Liver (tissue), 9 donors: ENCODE measurements around the gene IFT25. TPM values are rescaled to one million over a fixed set of nuclear protein-coding genes. Genes with fewer than 3 reads are reported as not detected.

ENCODE experiments used
- DNase-seq: peaks from one replicate; pipeline ENCODE4 v3.0.0-alpha.2; 2017; ENCODE audit warnings: low spot score
- H3K27ac ChIP-seq, 2 donors: one replicate each; pipeline ENCODE4 v1.7.0; 2013; ENCODE audit warnings: inconsistent platforms in 2 of 2, low read length in 2 of 2, control low read depth in 1 of 2, low read depth in 1 of 2, mild to moderate bottlenecking in 1 of 2
- H3K27me3 ChIP-seq, 4 donors: one replicate each; pipeline versions ENCODE4 v1.6.1 to v1.7.0; 2013; ENCODE audit warnings: low read length in 3 of 4, inconsistent platforms in 1 of 4, mild to moderate bottlenecking in 1 of 4, moderate library complexity in 1 of 4; ENCODE audit not compliant: control insufficient read depth in 4 of 4, insufficient read depth in 4 of 4
- H3K36me3 ChIP-seq, 4 donors: one replicate each; pipeline versions ENCODE4 v1.6.1 to v1.7.0; 2013; ENCODE audit warnings: low read length in 3 of 4, mild to moderate bottlenecking in 3 of 4, low read depth in 1 of 4, moderate library complexity in 1 of 4; ENCODE audit not compliant: control insufficient read depth in 4 of 4, insufficient read depth in 3 of 4
- H3K4me1 ChIP-seq, 4 donors: one replicate each; pipeline versions ENCODE4 v1.6.1 to v1.7.0; 2013; ENCODE audit warnings: low read length in 3 of 4, mild to moderate bottlenecking in 3 of 4, moderate library complexity in 1 of 4; ENCODE audit not compliant: control insufficient read depth in 4 of 4, insufficient read depth in 4 of 4
- H3K4me3 ChIP-seq, 3 donors: one replicate each; pipeline versions ENCODE4 v1.6.1 to v1.7.0; 2013; ENCODE audit warnings: low read length in 3 of 3, control low read depth in 1 of 3, low read depth in 1 of 3, mild to moderate bottlenecking in 1 of 3
- H3K9ac ChIP-seq, 2 donors: one replicate each; pipeline ENCODE4 v1.7.0; 2013; ENCODE audit warnings: low read length in 2 of 2, mild to moderate bottlenecking in 2 of 2, moderate library complexity in 2 of 2, control low read depth in 1 of 2, low read depth in 1 of 2
- H3K9me3 ChIP-seq, 4 donors: one replicate each; pipeline versions ENCODE4 v1.6.1 to v1.7.0; 2013; ENCODE audit warnings: low read length in 3 of 4; ENCODE audit not compliant: control insufficient read depth in 4 of 4
- ATF3 ChIP-seq: IDR thresholded peaks from 2 replicates; pipeline ENCODE4 v1.6.1; 2016; ENCODE audit warnings: antibody characterized with exemption
- CTCF ChIP-seq: fragments of 150-350 bp; IDR thresholded peaks from 2 replicates; pipeline ENCODE4 v1.5.1; 2017; ENCODE audit warnings: improper control_type of control experiment, low read depth, low read length; ENCODE audit not compliant: missing input control
- EGR1 ChIP-seq, 2 donors: IDR thresholded peaks; 2 replicates each; pipeline ENCODE4 v1.6.1; 2016 to 2018; ENCODE audit warnings: antibody characterized with exemption in 2 of 2, low read depth in 2 of 2
- FOXA1 ChIP-seq: IDR thresholded peaks from 2 replicates; pipeline ENCODE4 v1.6.1; 2016; ENCODE audit warnings: antibody characterized with exemption
- FOXA2 ChIP-seq: IDR thresholded peaks from 2 replicates; pipeline ENCODE4 v1.6.1; 2016; ENCODE audit warnings: antibody characterized with exemption
- GABPA ChIP-seq, 2 donors: IDR thresholded peaks in 1 of 2; conservative IDR thresholded peaks in 1 of 2; 2 replicates each; pipeline ENCODE4 v1.6.1; 2016; ENCODE audit warnings: antibody characterized with exemption in 2 of 2, mild to moderate bottlenecking in 1 of 2, moderate library complexity in 1 of 2
- HNF4A ChIP-seq, 2 donors: conservative IDR thresholded peaks; 2 replicates each; pipeline ENCODE4 v1.6.1; 2016; ENCODE audit warnings: antibody characterized with exemption in 2 of 2, mild to moderate bottlenecking in 2 of 2
- HNF4G ChIP-seq: IDR thresholded peaks from 2 replicates; pipeline ENCODE4 v1.6.1; 2016; ENCODE audit warnings: antibody characterized with exemption
- JUND ChIP-seq, 2 donors: IDR thresholded peaks; 2 replicates each; pipeline ENCODE4 v1.6.1; 2016; ENCODE audit warnings: antibody characterized with exemption in 2 of 2
- MAX ChIP-seq: IDR thresholded peaks from 2 replicates; pipeline ENCODE4 v1.6.1; 2016; ENCODE audit warnings: antibody characterized with exemption
- NR2F2 ChIP-seq: IDR thresholded peaks from 2 replicates; pipeline ENCODE4 v1.6.1; 2016; ENCODE audit warnings: antibody characterized with exemption
- RAD21 ChIP-seq, 2 donors: IDR thresholded peaks; 2 replicates each; pipeline ENCODE4 v1.6.1; 2016; ENCODE audit warnings: antibody characterized with exemption in 2 of 2, mild to moderate bottlenecking in 2 of 2
- REST ChIP-seq: IDR thresholded peaks from 2 replicates; pipeline ENCODE4 v1.6.1; 2016; ENCODE audit warnings: antibody characterized with exemption, mild to moderate bottlenecking
- RXRA ChIP-seq, 2 donors: IDR thresholded peaks; 2 replicates each; pipeline ENCODE4 v1.6.1; 2017 to 2018; ENCODE audit warnings: antibody characterized with exemption in 2 of 2, mild to moderate bottlenecking in 1 of 2
- SP1 ChIP-seq: IDR thresholded peaks from 2 replicates; pipeline ENCODE4 v1.6.1; 2018; ENCODE audit warnings: antibody characterized with exemption, mild to moderate bottlenecking
- TAF1 ChIP-seq: conservative IDR thresholded peaks from 2 replicates; pipeline ENCODE4 v1.6.1; 2016; ENCODE audit warnings: antibody characterized with exemption, mild to moderate bottlenecking
- YY1 ChIP-seq: IDR thresholded peaks from 2 replicates; pipeline ENCODE4 v1.6.1; 2016; ENCODE audit warnings: antibody characterized with exemption, mild to moderate bottlenecking
- ZBTB33 ChIP-seq: IDR thresholded peaks from 2 replicates; pipeline ENCODE4 v1.6.1; 2016; ENCODE audit warnings: antibody characterized with exemption
- WGBS: extraction: QIAGEN DNeasy Blood & Tissue Kit; methylation state at CpG from one replicate; pipeline ENCODE4 v1.1.7; 2013; 5-methylcytosine and 5-hydroxymethylcytosine counted together
- polyA plus RNA-seq, 2 donors: library from polyadenylated mRNA; stranded (reverse) in 1 of 2; unstranded in 1 of 2; fragments of 200-250 nt in 1 of 2; fragments of >200 nt in 1 of 2; fragmentation: Nextera tagmentation in 1 of 2; extraction: Ambion mirVana in 1 of 2; gene quantifications; one replicate each; pipeline versions ENCODE4 v1.2.1 to v1.2.3, GENCODE V29; 2013 to 2015
- total RNA-seq, 2 donors: library from RNA; depleted of rRNA; stranded (reverse); fragments of >200 nt; gene quantifications; one replicate each; pipeline ENCODE4 v1.2.3, GENCODE V29; 2014
- donor health status: healthy.
- donor health status: healthy.
- donor health status: healthy.
- donor health status: healthy.
- donor health status: healthy.

The IFT25 gene
- total and polyA plus RNA-seq, 4 donors: 8.6 to 37.4 (median 15.6) TPM

GRCh38 chr1:53899708-53900107, 45.8 kb downstream of the IFT25 start:
- Histone ChIP-seq H3K36me3 (no peaks in the 10 kb centered on the region), H3K27me3 (no peaks in the 10 kb centered on the region), H3K9me3 (no peaks in the 10 kb centered on the region), H3K4me3 (peak overlapping the region in 1 of 3 donors; percentile 1), H3K9ac (peak overlapping the region in 1 of 2 donors; percentile 52), H3K27ac (peak overlapping the region; percentile 69 to 85), H3K4me1 (peaks cover 12 to 67% (median 42%) of the 10 kb centered on the region in 4 donors)
- TF ChIP-seq SP1 (no peak), HNF4G (no peak), JUND (IDR thresholded peaks at IDR 0.05) (peak in 1 of 2 donors; percentile 5), RXRA (IDR thresholded peaks at IDR 0.05) (peak; percentile 38 to 74)
- DNase-seq: no peak
- WGBS: 41% methylated on average over 3 of the region's 3 CpGs

- peak; percentile 78 for TF ChIP-seq FOXA1
- no peak for TF ChIP-seq NR2F2
- peak; percentile 64 for TF ChIP-seq MAX
- TF ChIP-seq ATF3: no peak
- TF ChIP-seq JUND (IDR thresholded peaks at IDR 0.05): peak; percentile 42 to 88
- peak in 1 of 2 donors; percentile 45 for TF ChIP-seq EGR1 (IDR thresholded peaks at IDR 0.05; ENCODE audit: low read depth in 2 of 2)
- peak; percentile 86 to 94 for TF ChIP-seq HNF4A (conservative IDR thresholded peaks at IDR 0.05)
- peak; percentile 80 for TF ChIP-seq YY1
- no peak for TF ChIP-seq GABPA (IDR thresholded peaks at IDR 0.05 in 1 of 2, conservative IDR thresholded peaks at IDR 0.05 in 1 of 2)
- TF ChIP-seq HNF4G: peak; percentile 51
- no peak for TF ChIP-seq TAF1
- no peak for TF ChIP-seq REST
- peak; percentile 90 for TF ChIP-seq SP1
- peak; percentile 62 for TF ChIP-seq FOXA2
- peak; percentile 38 to 45 for TF ChIP-seq RAD21 (IDR thresholded peaks at IDR 0.05)
- TF ChIP-seq CTCF: no peak
- peak; percentile 75 for TF ChIP-seq ZBTB33
- TF ChIP-seq RXRA (IDR thresholded peaks at IDR 0.05): peak; percentile 77 to 94
Measured at GRCh38 chr1:53899206-53899628, 46.3 kb downstream of the IFT25 start.

More at GRCh38 chr1:53899206-53899628, 46.3 kb downstream of the IFT25 start:
- no peaks in the 10 kb centered on the region for H3K27me3 ChIP-seq
- H3K9ac ChIP-seq: peak overlapping the region in 1 of 2 donors; percentile 85
- DNase-seq: peak; percentile 68
- H3K36me3 ChIP-seq: no peaks in the 10 kb centered on the region
- peaks cover 12 to 67% (median 42%) of the 10 kb centered on the region in 4 donors for H3K4me1 ChIP-seq
- H3K9me3 ChIP-seq: no peaks in the 10 kb centered on the region
- H3K4me3 ChIP-seq: peak overlapping the region in 1 of 3 donors; percentile 1
- peak overlapping the region; percentile 69 to 85 for H3K27ac ChIP-seq
- WGBS: 8% methylated on average over 2 of the region's 2 CpGs
